Measurements from ENCODE around the gene ATG16L1. TPM values are rescaled to one million over a fixed set of nuclear protein-coding genes. Genes with fewer than 3 reads are reported as not detected.

Gene ATG16L1
- total and polyA plus RNA-seq, 9 of the 15 experiments (the other 6 are each of a cell fraction or from before 2014, with no cell fraction given) = 6.4 to 21.3 (median 17.2) TPM

DNA sequence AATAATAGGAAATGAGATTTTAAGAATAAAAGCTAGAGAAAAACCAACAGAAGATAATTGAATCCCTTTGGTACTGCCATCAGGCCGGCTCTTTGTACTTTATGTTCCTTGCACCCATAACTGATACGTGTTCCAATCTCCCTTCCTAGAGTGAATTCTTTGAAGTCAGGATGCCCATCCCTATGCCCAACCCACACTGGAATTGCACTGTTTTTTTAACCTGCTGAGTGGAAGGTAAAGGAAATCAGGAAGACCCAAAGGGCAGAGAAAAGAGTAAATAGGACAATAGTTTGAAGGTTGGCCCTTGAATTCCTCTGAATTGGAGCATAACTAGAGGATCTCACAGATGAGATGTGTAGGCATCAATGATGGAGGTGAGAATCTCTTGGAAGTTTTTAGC is 4.4 kb upstream of the ATG16L1 start:
- H3K27ac ChIP-seq (ENCODE audit: extremely low read depth, low read depth, low read length) = no peak overlapping the region
- H3K36me3 ChIP-seq (ENCODE audit: control insufficient read depth, insufficient read depth, low read length) = no peaks in the 10 kb centered on the region
- H3K4me1 ChIP-seq (replicated peaks in 1 of 2; ENCODE audit: control insufficient read depth in 2 of 2, insufficient read depth in 2 of 2, low read length in 2 of 2) = peaks cover 3 to 9% of the 10 kb centered on the region in 2 experiments; a peak in 4 of 5 replicates
- CTCF ChIA-PET (ENCODE audit: low intra/inter-chr PET ratio) = no interaction called here
- no peak overlapping the region for H3K4me3 ChIP-seq
- BruUV-seq (replicated peaks) = no TSS peak
- no peak for DNase-seq (ENCODE audit: extremely low read depth in 1 of 4, low spot score in 3 of 4)
- TF ChIP-seq SMARCE1 (IDR thresholded peaks at IDR 0.05) (no peak), MCM5 (IDR thresholded peaks at IDR 0.05; ENCODE audit: low read depth) (no peak), PHF20 (IDR thresholded peaks at IDR 0.05; ENCODE audit: partially characterized antibody) (no peak), SMARCB1 (IDR thresholded peaks at IDR 0.05; ENCODE audit: insufficient read length, low read depth) (no peak), KLF16 (IDR thresholded peaks at IDR 0.05) (no peak), ZNF174 (CRISPR knock-in tag; IDR thresholded peaks at IDR 0.05) (no peak), FOXJ3 (CRISPR knock-in tag; IDR thresholded peaks at IDR 0.05) (no peak), ZNF431 (CRISPR knock-in tag; IDR thresholded peaks at IDR 0.05) (no peak), PTTG1 (tag; IDR thresholded peaks at IDR 0.05; ENCODE audit: low read depth) (no peak), RBM39 (optimal IDR thresholded peaks at IDR 0.05; ENCODE audit: low read depth, low read length) (no peak), NFYB (IDR thresholded peaks at IDR 0.05; ENCODE audit: extremely low read depth, insufficient read length) (no peak)
- H2AFZ ChIP-seq (ENCODE audit: low read depth, low read length) = 0 out of 2 replicates have a peak overlapping the region, but pooled peaks have one; percentile 45
- no peaks in the 10 kb centered on the region for H3K9me1 ChIP-seq (ENCODE audit: control insufficient read depth, insufficient read depth, low read length)
- WGBS (ENCODE audit: insufficient coverage, low coverage, missing lambda C conversion rate) = 74% methylated on average over 2 of the region's 2 CpGs
- no peak for ATAC-seq
- H3K9me3 ChIP-seq (replicated peaks; ENCODE audit: control insufficient read depth, insufficient read depth, low read depth, low read length) = peaks cover 12% of the 10 kb centered on the region
- in situ Hi-C loops (cut with MboI) (no loop called here), intact Hi-C loops (cut with micrococcal nuclease) (loop anchor here (10.0 kb wide), 1 partner anchor 72 kb away; no protein-coding TSS in a partner anchor)
- FAIRE-seq = no peak
- no peaks in the 10 kb centered on the region for H3K27me3 ChIP-seq (ENCODE audit: control insufficient read depth in 2 of 2, insufficient read depth in 2 of 2, low read length in 2 of 2)
- POLR2A ChIA-PET = no interaction called here
- H3K4me2 ChIP-seq (ENCODE audit: insufficient read depth, low read length) = no peak overlapping the region
- no peak overlapping the region for H3K9ac ChIP-seq (ENCODE audit: insufficient read depth in 1 of 2, low read depth in 2 of 2, low read length in 2 of 2)
- no peaks in the 10 kb centered on the region for H4K20me1 ChIP-seq (replicated peaks; ENCODE audit: control insufficient read depth, insufficient read depth, low read length)
- H3K79me2 ChIP-seq (ENCODE audit: control insufficient read depth, insufficient read depth, low read length) = peaks cover 7% of the 10 kb centered on the region

Measured in K562 (cell line).